OCI-LY1 (cell line): Measurements from ENCODE around the gene UROC1.

ENCODE experiments used
- H2AFZ ChIP-seq: fragments of 200-600 bp; sonication (generic), shearing (Covaris generic); 2 replicates; pipeline ENCODE4 v1.6.0; 2014; ENCODE audit warnings: antibody characterized with exemption, mild to moderate bottlenecking, low read length
- H3F3A ChIP-seq: fragments of 200-600 bp; sonication (generic), shearing (Covaris generic); 2 replicates; pipeline ENCODE4 v1.6.0; 2014; ENCODE audit warnings: mild to moderate bottlenecking, antibody characterized with exemption, low read length, moderate library complexity; ENCODE audit not compliant: insufficient read depth
- H3K27ac ChIP-seq: fragments of 200-600 bp; sonication (generic); 2 replicates; pipeline ENCODE4 v1.5.1; 2014; ENCODE audit warnings: low read length, mixed run types, mild to moderate bottlenecking, low read depth; ENCODE audit not compliant: poor library complexity, severe bottlenecking
- H3K27me3 ChIP-seq: fragments of 200-600 bp; sonication (generic); 2 replicates; pipeline ENCODE4 v1.6.0; 2014; ENCODE audit warnings: antibody characterized with exemption, mild to moderate bottlenecking, low read length, moderate library complexity; ENCODE audit not compliant: insufficient read depth
- H3K36me3 ChIP-seq: fragments of 200-600 bp; sonication (generic); 2 replicates; pipeline ENCODE4 v1.6.1; 2014; ENCODE audit warnings: mild to moderate bottlenecking, antibody characterized with exemption, low read length, moderate library complexity, mixed read lengths; ENCODE audit not compliant: insufficient read depth
- H3K4me1 ChIP-seq: fragments of 200-600 bp; sonication (generic); 2 replicates; pipeline ENCODE4 v1.5.1; 2014; ENCODE audit warnings: mild to moderate bottlenecking, low read length, moderate library complexity; ENCODE audit not compliant: insufficient read depth, severe bottlenecking
- H3K4me2 ChIP-seq: fragments of 200-600 bp; sonication (generic), shearing (Covaris generic); 2 replicates; pipeline ENCODE4 v1.6.1; 2014; ENCODE audit warnings: low read length
- H3K4me3 ChIP-seq: fragments of 200-600 bp; sonication (generic); 2 replicates; pipeline ENCODE4 v1.5.1; 2014; ENCODE audit warnings: low read length, low read depth, mild to moderate bottlenecking, mixed read lengths; ENCODE audit not compliant: poor library complexity, severe bottlenecking
- H3K79me2 ChIP-seq: fragments of 200-600 bp; shearing (Covaris generic); 2 replicates; pipeline ENCODE4 v1.6.1; 2016; ENCODE audit warnings: mixed run types, low read length, mixed read lengths; ENCODE audit not compliant: insufficient read depth
- H3K9ac ChIP-seq: fragments of 200-600 bp; sonication (generic), shearing (Covaris generic); 2 replicates; pipeline ENCODE4 v1.6.1; 2014; ENCODE audit warnings: mild to moderate bottlenecking, low read length, mixed read lengths
- H3K9me2 ChIP-seq: fragments of 200-600 bp; sonication (generic), shearing (Covaris generic); 2 replicates; pipeline ENCODE4 v1.6.1; 2014; ENCODE audit warnings: low read depth, mild to moderate bottlenecking, low read length, mixed read lengths
- H3K9me3 ChIP-seq: fragments of 200-600 bp; shearing (Covaris generic); 2 replicates; pipeline ENCODE4 v1.6.1; 2014; ENCODE audit warnings: low read length, mixed read lengths
- H4K20me1 ChIP-seq: fragments of 200-600 bp; sonication (generic), shearing (Covaris generic); 2 replicates; pipeline ENCODE4 v1.6.0; 2016; ENCODE audit warnings: mild to moderate bottlenecking, low read length; ENCODE audit not compliant: insufficient read depth
- EZH2 ChIP-seq: fragments of 200-600 bp; sonication (generic), shearing (Covaris generic); IDR thresholded peaks from 2 replicates; pipeline ENCODE4 v1.8.0; 2017; ENCODE audit warnings: borderline replicate concordance, mixed run types, mild to moderate bottlenecking, antibody characterized with exemption, low read length, moderate library complexity, mixed read lengths
- TF ChIP-seq, protein P1 (sequence below): fragments of 200-600 bp; sonication (generic), shearing (Covaris generic); IDR thresholded peaks from 2 replicates; pipeline ENCODE4 v1.5.1; 2017; ENCODE audit warnings: mild to moderate bottlenecking, antibody characterized with exemption, low read length, moderate library complexity, mixed read lengths

The UROC1 gene

DNA sequence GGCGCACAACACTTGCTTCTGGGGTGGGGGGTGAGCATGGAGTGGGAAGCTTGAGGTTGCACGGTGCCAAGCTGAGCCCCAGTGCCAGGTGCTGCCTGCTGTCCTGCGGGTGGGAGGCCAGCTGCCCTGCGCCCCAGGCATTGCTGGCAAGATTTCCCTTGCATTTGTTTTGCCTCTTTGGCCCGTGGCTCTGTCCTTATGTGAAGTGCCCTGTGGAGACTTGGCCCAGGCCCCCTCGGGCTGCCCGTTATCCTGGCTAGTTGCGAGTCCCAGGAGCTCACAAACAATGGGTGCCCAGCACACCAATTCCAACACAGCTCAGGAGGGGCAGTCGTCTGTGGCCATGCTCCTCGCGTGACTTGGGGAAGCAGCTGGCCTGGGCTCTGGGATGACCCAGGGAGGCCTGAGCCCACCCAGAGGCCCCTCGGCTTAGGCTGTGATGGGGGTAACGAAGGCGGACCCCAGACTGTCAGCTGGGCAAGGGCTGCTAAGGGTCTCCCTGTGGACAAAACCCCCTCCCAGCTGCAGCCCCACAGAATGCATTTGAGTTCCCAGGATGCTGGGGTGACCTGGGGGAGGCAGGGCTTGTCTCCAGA lies 35.2 kb upstream of the UROC1 start:
- no peak overlapping the region for H3K27ac ChIP-seq
- no peak overlapping the region for H3K4me2 ChIP-seq
- no peaks in the 10 kb centered on the region for H3K79me2 ChIP-seq
- no peak for TF ChIP-seq EZH2
- TF ChIP-seq, protein P1, sequence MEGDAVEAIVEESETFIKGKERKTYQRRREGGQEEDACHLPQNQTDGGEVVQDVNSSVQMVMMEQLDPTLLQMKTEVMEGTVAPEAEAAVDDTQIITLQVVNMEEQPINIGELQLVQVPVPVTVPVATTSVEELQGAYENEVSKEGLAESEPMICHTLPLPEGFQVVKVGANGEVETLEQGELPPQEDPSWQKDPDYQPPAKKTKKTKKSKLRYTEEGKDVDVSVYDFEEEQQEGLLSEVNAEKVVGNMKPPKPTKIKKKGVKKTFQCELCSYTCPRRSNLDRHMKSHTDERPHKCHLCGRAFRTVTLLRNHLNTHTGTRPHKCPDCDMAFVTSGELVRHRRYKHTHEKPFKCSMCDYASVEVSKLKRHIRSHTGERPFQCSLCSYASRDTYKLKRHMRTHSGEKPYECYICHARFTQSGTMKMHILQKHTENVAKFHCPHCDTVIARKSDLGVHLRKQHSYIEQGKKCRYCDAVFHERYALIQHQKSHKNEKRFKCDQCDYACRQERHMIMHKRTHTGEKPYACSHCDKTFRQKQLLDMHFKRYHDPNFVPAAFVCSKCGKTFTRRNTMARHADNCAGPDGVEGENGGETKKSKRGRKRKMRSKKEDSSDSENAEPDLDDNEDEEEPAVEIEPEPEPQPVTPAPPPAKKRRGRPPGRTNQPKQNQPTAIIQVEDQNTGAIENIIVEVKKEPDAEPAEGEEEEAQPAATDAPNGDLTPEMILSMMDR, result no peak
- no peaks in the 10 kb centered on the region for H3K9me3 ChIP-seq
- H3K36me3 ChIP-seq, result no peaks in the 10 kb centered on the region
- H3K4me1 ChIP-seq, result no peaks in the 10 kb centered on the region
- H4K20me1 ChIP-seq, result no peaks in the 10 kb centered on the region
- no peaks in the 10 kb centered on the region for H3F3A ChIP-seq
- no peaks in the 10 kb centered on the region for H3K9me2 ChIP-seq
- no peak overlapping the region for H2AFZ ChIP-seq
- no peak overlapping the region for H3K9ac ChIP-seq
- no peak overlapping the region for H3K4me3 ChIP-seq
- H3K27me3 ChIP-seq, result no peaks in the 10 kb centered on the region

DNA sequence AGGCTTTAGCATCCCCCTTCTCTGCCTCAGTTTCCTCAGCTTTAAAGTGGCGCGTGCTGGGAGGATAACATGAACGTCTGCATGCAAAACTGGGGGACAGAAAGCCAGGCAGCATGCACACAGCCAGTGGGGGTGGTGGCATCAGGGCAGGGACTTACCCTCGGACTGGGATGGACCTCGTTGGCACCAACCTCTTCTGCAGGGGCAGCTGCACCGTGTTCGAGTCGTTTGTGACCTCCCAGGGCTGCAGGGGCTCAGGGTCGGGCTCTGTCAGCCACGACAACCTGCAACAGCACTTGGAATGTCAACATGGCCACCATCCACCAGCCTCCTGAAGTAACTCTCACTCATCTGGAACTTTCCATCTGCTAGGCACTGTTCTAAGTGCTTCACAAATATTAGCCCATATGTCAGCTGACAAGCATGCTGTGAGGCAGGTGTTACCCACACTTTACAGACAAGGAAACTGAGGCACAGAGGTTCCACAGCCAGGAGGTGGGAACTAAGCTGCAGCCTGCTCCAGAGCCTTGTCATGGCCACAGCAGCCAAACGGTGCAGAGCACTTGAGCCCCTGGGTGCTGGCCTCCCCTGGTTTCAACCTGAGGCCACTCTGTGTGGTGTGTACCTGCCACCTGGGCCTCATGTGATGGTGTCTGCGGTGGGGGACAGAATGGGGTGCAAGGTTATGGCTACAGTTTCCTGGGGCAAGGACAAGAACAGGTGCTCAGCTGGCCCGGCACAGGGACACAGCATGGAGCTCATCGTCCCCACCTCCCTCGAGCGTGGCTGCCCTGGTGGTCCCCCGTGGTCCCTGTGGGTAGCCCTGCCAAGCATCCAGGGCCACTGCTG lies 34.5 kb upstream of the UROC1 start:
- no peaks in the 10 kb centered on the region for H3F3A ChIP-seq
- H3K79me2 ChIP-seq, result no peaks in the 10 kb centered on the region
- TF ChIP-seq EZH2, result no peak
- TF ChIP-seq, protein P1, result no peak
- no peaks in the 10 kb centered on the region for H3K9me3 ChIP-seq
- no peak overlapping the region for H3K27ac ChIP-seq
- H3K27me3 ChIP-seq, result no peaks in the 10 kb centered on the region
- H3K9ac ChIP-seq, result no peak overlapping the region
- H3K4me1 ChIP-seq, result no peaks in the 10 kb centered on the region
- H3K4me2 ChIP-seq, result no peak overlapping the region
- no peaks in the 10 kb centered on the region for H3K36me3 ChIP-seq
- no peaks in the 10 kb centered on the region for H4K20me1 ChIP-seq
- no peak overlapping the region for H2AFZ ChIP-seq
- no peaks in the 10 kb centered on the region for H3K9me2 ChIP-seq
- no peak overlapping the region for H3K4me3 ChIP-seq

DNA sequence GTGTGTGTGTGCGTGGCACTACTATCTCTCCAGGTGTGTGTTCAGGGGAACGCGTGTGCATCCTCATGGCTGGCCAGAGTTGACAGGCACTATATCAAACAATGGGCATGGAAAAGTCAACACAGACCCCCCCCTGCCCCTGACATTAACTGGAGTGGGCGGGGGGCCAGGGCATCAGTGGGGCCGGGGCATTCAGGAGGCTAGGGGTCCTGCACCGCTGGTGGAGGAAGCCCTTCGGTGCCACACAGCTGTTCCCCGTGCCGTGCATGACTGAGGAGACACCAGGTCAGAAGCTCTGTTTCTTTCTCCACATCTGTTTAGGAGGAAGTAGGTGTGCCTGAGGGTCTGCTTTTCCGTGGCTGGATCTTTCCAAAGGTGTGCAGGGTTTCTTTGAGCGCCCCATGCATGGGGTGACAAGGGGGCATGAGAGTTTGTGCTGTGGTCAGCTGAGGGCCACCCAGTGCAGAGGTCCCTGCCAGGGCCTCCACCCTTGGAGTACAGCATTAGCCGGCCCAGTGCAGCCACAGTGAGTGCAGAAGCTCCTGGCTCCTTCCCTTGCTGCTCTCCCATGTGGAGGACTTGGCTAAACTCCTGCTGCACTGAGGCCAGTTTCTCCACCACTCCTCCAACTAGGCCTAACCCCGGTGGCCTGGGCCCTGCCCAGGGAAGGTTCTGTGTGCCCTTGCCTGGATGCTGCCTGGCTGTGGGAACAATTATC lies 33.7 kb upstream of the UROC1 start:
- Histone ChIP-seq H3K9ac (no peak overlapping the region), H2AFZ (no peak overlapping the region), H4K20me1 (no peaks in the 10 kb centered on the region), H3K27me3 (no peaks in the 10 kb centered on the region), H3K9me3 (no peaks in the 10 kb centered on the region), H3K79me2 (no peaks in the 10 kb centered on the region), H3K4me2 (no peak overlapping the region), H3K27ac (no peak overlapping the region), H3F3A (no peaks in the 10 kb centered on the region), H3K4me1 (no peaks in the 10 kb centered on the region), H3K9me2 (no peaks in the 10 kb centered on the region), H3K36me3 (no peaks in the 10 kb centered on the region), H3K4me3 (no peak overlapping the region)
- TF ChIP-seq EZH2, result no peak
- TF ChIP-seq, protein P1, result no peak
